HEK293T (cell line): ENCODE measurements around the gene ATP6V1A.

Source experiments
- CTCF ChIA-PET: fragments of 350-600 bp; formaldehyde crosslinking; extraction: SDS; loops from one replicate; lab custom pipeline; 2021; ENCODE audit warnings: antibody characterized with exemption, inconsistent platforms; lab: Yijun Ruan, JAX
- POLR2A ChIA-PET: fragments of 350-600 bp; formaldehyde crosslinking; extraction: SDS; loops from one replicate; lab custom pipeline; 2020; ENCODE audit warnings: antibody characterized with exemption, inconsistent platforms; lab: Yijun Ruan, JAX
- DNase-seq: peaks from one replicate; pipeline ENCODE4 v3.0.0; 2012; ENCODE audit warnings: mixed read lengths; ENCODE audit errors: extremely low spot score
- ARNT ChIP-seq: fragments of 450-650 bp; IDR thresholded peaks from 2 replicates; pipeline ENCODE4 v1.6.1; 2017; ENCODE audit warnings: mild to moderate bottlenecking
- BHLHE40 ChIP-seq: fragments of 450-650 bp; IDR thresholded peaks from 2 replicates; pipeline ENCODE4 v1.6.1; 2016; ENCODE audit warnings: mild to moderate bottlenecking, moderate library complexity, borderline replicate concordance
- CTBP1 ChIP-seq: fragments of 450-650 bp; IDR thresholded peaks from 2 replicates; pipeline ENCODE4 v1.6.1; 2016; ENCODE audit warnings: borderline replicate concordance
- ELF4 ChIP-seq: fragments of 450-650 bp; IDR thresholded peaks from 2 replicates; pipeline ENCODE4 v1.6.1; 2017; ENCODE audit warnings: antibody characterized with exemption
- FOXA1 ChIP-seq: fragments of 450-650 bp; IDR thresholded peaks from 2 replicates; pipeline ENCODE4 v1.6.1; 2016; ENCODE audit warnings: mild to moderate bottlenecking
- FOXK2 ChIP-seq: fragments of 450-650 bp; IDR thresholded peaks from 2 replicates; pipeline ENCODE4 v1.6.1; 2016; ENCODE audit warnings: mild to moderate bottlenecking
- FOXM1 ChIP-seq: fragments of 450-650 bp; IDR thresholded peaks from 2 replicates; pipeline ENCODE4 v1.6.1; 2017; ENCODE audit warnings: mild to moderate bottlenecking, borderline replicate concordance
- HDGF ChIP-seq: fragments of 450-650 bp; IDR thresholded peaks from 2 replicates; pipeline ENCODE4 v1.6.1; 2017; ENCODE audit warnings: antibody characterized with exemption, borderline replicate concordance
- L3MBTL2 ChIP-seq: fragments of 450-650 bp; conservative IDR thresholded peaks from 2 replicates; pipeline ENCODE4 v1.6.1; 2016; ENCODE audit warnings: mild to moderate bottlenecking
- LEF1 ChIP-seq: fragments of 450-650 bp; IDR thresholded peaks from 2 replicates; pipeline ENCODE4 v1.6.1; 2017; ENCODE audit warnings: mild to moderate bottlenecking, borderline replicate concordance
- NFRKB ChIP-seq: fragments of 450-650 bp; IDR thresholded peaks from 2 replicates; pipeline ENCODE4 v1.6.1; 2016; ENCODE audit warnings: mild to moderate bottlenecking, moderate library complexity
- SP1 ChIP-seq: fragments of 450-650 bp; IDR thresholded peaks from 2 replicates; pipeline ENCODE4 v1.6.1; 2017
- SUZ12 ChIP-seq: fragments of 450-650 bp; IDR thresholded peaks from 2 replicates; pipeline ENCODE4 v1.6.1; 2016; ENCODE audit warnings: mild to moderate bottlenecking
- TARDBP ChIP-seq: fragments of 450-650 bp; IDR thresholded peaks from 2 replicates; pipeline ENCODE4 v1.6.1; 2016
- ZNF384 ChIP-seq: fragments of 450-650 bp; IDR thresholded peaks from 2 replicates; pipeline ENCODE4 v1.6.1; 2016
- TF ChIP-seq, protein P1 (sequence below): fragments of 450-650 bp; IDR thresholded peaks from 2 replicates; pipeline ENCODE4 v1.6.1; 2016

The ATP6V1A gene

DNA sequence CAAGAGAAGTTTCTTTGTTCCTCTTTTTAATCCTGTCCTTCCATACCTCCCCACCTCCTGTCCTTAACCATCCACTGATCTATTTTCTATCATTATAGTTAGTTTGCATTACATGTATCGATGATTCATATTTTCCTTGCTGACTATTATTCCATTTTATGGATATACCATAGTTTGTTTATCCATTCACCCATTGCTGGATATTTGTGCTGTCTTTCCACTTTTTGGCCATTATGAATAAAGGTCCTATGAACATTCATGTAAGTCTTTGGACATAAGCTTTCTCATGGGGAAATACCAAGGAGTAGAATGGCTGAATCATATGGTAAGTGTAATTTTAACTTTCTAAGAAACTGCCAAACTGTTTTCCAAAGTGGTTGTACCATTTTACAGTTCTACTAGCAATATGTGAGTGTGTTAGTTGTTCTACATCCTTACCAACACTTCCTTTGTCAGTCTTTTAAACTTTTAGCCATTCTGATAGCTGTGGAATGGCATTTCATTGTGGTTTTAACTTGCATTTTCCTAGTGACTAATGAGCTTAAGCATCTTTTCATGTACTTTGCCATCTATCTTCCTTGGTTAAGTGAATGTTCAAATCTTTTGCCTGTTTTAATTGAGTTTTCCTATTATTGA lies 11.7 kb downstream of the ATP6V1A start:
- no peak for DNase-seq
- ChIA-PET CTCF (no interaction called here), POLR2A (no interaction called here)
- TF ChIP-seq SUZ12 (no peak), CTBP1 (no peak), ELF4 (no peak), TARDBP (no peak), SP1 (no peak), LEF1 (no peak), FOXM1 (no peak), NFRKB (no peak)

DNA sequence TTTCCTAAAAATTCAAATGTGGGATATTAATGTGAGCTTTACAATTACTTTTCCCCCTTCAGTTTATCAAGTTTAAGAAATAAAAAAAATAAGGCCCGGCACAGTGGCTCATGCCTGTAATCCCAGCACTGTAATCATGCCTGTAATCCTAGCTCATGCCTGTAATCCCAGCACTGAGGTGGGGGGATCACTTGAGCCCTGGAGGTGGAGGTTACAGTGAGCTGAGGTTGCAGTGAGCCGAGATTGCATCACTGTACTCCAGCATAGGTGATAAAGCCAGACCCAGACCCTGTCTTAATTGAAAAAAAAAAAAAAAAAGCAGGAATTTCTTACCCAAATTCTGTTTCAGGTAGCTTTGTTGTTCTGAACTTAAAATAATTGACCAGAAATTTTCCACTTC lies 17.9 kb downstream of the ATP6V1A start:
- TF ChIP-seq TARDBP = no peak
- no peak for TF ChIP-seq FOXM1
- TF ChIP-seq LEF1 = no peak
- TF ChIP-seq ARNT = no peak
- no peak for TF ChIP-seq SUZ12
- TF ChIP-seq NFRKB = no peak
- TF ChIP-seq FOXK2 = no peak
- TF ChIP-seq CTBP1 = no peak
- no peak for TF ChIP-seq FOXA1
- TF ChIP-seq, protein P1, sequence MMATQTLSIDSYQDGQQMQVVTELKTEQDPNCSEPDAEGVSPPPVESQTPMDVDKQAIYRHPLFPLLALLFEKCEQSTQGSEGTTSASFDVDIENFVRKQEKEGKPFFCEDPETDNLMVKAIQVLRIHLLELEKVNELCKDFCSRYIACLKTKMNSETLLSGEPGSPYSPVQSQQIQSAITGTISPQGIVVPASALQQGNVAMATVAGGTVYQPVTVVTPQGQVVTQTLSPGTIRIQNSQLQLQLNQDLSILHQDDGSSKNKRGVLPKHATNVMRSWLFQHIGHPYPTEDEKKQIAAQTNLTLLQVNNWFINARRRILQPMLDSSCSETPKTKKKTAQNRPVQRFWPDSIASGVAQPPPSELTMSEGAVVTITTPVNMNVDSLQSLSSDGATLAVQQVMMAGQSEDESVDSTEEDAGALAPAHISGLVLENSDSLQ = no peak
- TF ChIP-seq HDGF = no peak
- no peak for TF ChIP-seq BHLHE40
- TF ChIP-seq ZNF384 = no peak
- TF ChIP-seq SP1 = no peak
- no peak for TF ChIP-seq L3MBTL2
- TF ChIP-seq ELF4 = no peak
- POLR2A ChIA-PET = interaction anchor here (0.5 kb wide), 1 partner anchor 49 kb away, joined by 3 read pairs; no protein-coding TSS in a partner anchor
- no peak for DNase-seq

DNA sequence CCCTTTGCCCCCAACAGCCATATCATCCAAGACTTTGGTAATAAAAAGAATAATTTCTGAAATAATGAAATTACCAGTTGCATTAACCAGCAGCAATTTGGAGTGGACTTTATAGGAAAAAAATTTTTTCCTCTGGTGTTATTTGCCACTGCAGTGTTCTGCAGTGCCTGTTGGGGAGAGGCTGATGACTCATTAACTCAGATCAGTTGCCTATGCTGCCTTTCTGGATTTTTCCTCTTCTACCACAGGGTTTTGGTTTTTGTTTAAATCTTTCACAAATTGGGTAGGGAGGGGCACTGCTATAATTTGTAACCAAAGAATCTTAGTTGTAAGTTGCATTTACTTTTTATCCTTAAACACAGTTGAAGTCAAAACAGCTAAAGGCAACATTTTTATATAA lies 22.7 kb downstream of the ATP6V1A start:
- CTCF ChIA-PET = interaction anchor here (1.4 kb wide), 1 partner anchor 24 kb away, joined by 4 read pairs; the partner anchor contains the start of gene NAA50
- POLR2A ChIA-PET = no interaction called here
- TF ChIP-seq HDGF (no peak), SP1 (no peak), NFRKB (no peak), ELF4 (no peak), CTBP1 (no peak), L3MBTL2 (no peak), FOXK2 (no peak), SUZ12 (no peak), LEF1 (no peak), ARNT (no peak), TARDBP (no peak), FOXM1 (no peak)
- TF ChIP-seq, protein P1 = no peak
- no peak for DNase-seq

More for the DNA sequence above, 17.9 kb downstream of the ATP6V1A start:
- CTCF ChIA-PET = interaction anchor here (1.0 kb wide), 1 partner anchor 28 kb away, joined by 3 read pairs; no protein-coding TSS in a partner anchor

DNA sequence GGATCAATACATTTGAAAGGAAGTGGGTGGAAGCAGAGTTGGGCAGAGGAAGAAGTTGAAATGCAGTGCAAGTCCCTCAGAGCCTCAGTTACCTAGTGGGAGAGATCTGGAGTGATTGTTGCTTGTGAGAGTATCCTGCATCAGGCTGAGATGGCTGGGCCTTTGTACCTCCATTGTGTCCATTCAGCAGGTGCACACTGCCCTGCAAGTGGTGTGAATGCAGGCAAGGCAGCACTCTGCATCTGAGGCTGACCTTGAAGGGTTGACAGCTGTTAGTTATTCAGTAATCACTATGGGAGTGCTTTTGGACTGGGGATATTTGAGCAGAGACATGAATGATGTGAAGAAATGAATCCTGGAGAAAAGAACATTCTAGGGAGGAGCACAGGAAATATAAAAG lies 25.2 kb downstream of the ATP6V1A start:
- POLR2A ChIA-PET = no interaction called here
- TF ChIP-seq, protein P1 = no peak
- TF ChIP-seq FOXM1 = no peak
- TF ChIP-seq ZNF384 = no peak
- TF ChIP-seq FOXK2 = no peak
- no peak for TF ChIP-seq TARDBP
- TF ChIP-seq HDGF = no peak
- TF ChIP-seq LEF1 = no peak
- no peak for TF ChIP-seq NFRKB
- TF ChIP-seq CTBP1 = no peak
- TF ChIP-seq L3MBTL2 = no peak
- no peak for TF ChIP-seq BHLHE40
- TF ChIP-seq ELF4 = no peak
- TF ChIP-seq ARNT = no peak
- TF ChIP-seq SUZ12 = no peak
- TF ChIP-seq SP1 = no peak
- TF ChIP-seq FOXA1 = no peak
- DNase-seq = no peak
- CTCF ChIA-PET = no interaction called here

DNA sequence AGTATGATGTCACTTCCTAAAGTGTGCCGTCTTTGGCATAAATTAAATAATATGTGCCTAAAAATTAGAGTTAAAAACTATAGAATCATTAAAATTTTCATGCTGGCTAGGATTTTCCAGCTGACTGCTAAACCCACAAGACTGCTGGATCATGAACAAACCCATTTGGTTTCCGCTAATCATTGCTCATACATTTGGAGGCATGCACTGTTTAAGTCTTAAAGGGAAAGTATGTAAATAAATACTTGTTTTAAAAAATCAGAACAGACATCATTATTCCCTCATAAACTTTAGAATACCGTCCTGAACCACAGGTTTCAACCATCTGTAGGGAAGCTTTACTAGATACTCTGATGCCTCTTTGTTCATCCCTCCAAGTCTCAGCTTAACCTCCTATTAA lies 26.5 kb downstream of the ATP6V1A start:
- ChIA-PET POLR2A (no interaction called here), CTCF (no interaction called here)
- DNase-seq = no peak
- TF ChIP-seq SP1 (no peak), CTBP1 (no peak), FOXM1 (no peak), ELF4 (no peak), HDGF (no peak), LEF1 (no peak), FOXK2 (no peak), L3MBTL2 (no peak), SUZ12 (no peak)

DNA sequence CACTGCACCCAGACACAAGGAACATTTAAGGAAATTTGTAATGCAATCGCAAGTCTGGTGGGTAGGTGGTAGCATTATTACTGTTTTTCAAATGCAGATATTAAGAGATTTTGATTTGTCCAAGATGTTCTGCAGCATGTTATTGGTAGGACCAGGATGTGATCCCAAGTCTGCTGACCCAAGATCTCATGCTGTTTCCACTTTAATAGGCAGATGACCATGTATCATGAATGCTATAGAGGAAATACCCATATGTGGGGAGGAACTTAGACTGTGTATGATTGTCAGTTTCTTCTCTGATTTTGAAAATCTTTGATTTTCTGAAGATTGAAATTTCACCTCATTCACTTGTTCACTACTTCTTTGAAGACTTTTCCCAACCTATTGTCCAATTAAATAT lies 28.7 kb downstream of the ATP6V1A start:
- TF ChIP-seq ZNF384 = no peak
- TF ChIP-seq, protein P1 = no peak
- TF ChIP-seq LEF1 = no peak
- no peak for TF ChIP-seq HDGF
- TF ChIP-seq ELF4 = no peak
- TF ChIP-seq NFRKB = no peak
- TF ChIP-seq L3MBTL2 = no peak
- TF ChIP-seq TARDBP = no peak
- CTCF ChIA-PET = no interaction called here
- POLR2A ChIA-PET = no interaction called here

More for the DNA sequence above, 28.7 kb downstream of the ATP6V1A start:
- DNase-seq = no peak
